K562 (cell line): ENCODE data around the gene MMRN2. TPM values are rescaled to one million over a fixed set of nuclear protein-coding genes. Genes with fewer than 3 reads are reported as not detected.

Source experiments
- ATAC-seq: fragments of 200-7000 bp; cut with Tn5 transposase; 3 replicates; pipeline ENCODE4 v1.9.1; 2020; ENCODE audit warnings: moderate library complexity
- BruUV-seq: library from RNA; stranded (reverse); fragments of 400-500 nt; replicated peaks from 2 replicates; lab custom pipeline; 2021; lab: Mats Ljungman, UMichigan
- CTCF ChIA-PET: fragments of 300-600 bp; formaldehyde crosslinking; extraction: SDS; loops from one replicate; lab custom pipeline; 2021; ENCODE audit warnings: low intra/inter-chr PET ratio; lab: Yijun Ruan, JAX
- POLR2A ChIA-PET: fragments of 300-600, 350-650 bp; sonication (Branson Sonifier 250); formaldehyde crosslinking; extraction: SDS; loops from one replicate; lab custom pipeline; 2021; ENCODE audit warnings: antibody characterized with exemption, inconsistent platforms; lab: Yijun Ruan, JAX
- DNase-seq, 4 experiments: peaks; one replicate each; pipeline versions ENCODE4 v3.0.0 to v3.0.0-alpha.2; 2011 to 2018; ENCODE audit warnings: low spot score in 3 of 4, mixed read lengths in 3 of 4; ENCODE audit errors: extremely low read depth in 1 of 4
- FAIRE-seq: peaks from 2 replicates; lab custom pipeline; 2011; peaks lifted over from hg19 to GRCh38; lab: Jason Lieb, UNC
- H2AFZ ChIP-seq: 2 replicates; pipeline ENCODE4 v1.6.0; 2011; ENCODE audit warnings: low read depth, low read length, control low read depth, inconsistent platforms
- H3K27ac ChIP-seq: fragments of 200-600 bp; 3 replicates; pipeline ENCODE4 v1.8.0; 2011; ENCODE audit warnings: low read depth, mild to moderate bottlenecking, control low read depth, inconsistent platforms, low read length, moderate library complexity, mixed read lengths; ENCODE audit errors: extremely low read depth
- H3K27me3 ChIP-seq, 2 experiments: fragments of 300-600 bp in 1 of 2; 2 replicates in 1 of 2; 3 replicates in 1 of 2; pipeline versions ENCODE4 v1.6.0 to v1.8.0; 2011; ENCODE audit warnings: inconsistent platforms in 2 of 2, low read length in 2 of 2, mild to moderate bottlenecking in 1 of 2, mixed read lengths in 1 of 2, moderate library complexity in 1 of 2; ENCODE audit not compliant: control insufficient read depth in 2 of 2, insufficient read depth in 2 of 2
- H3K36me3 ChIP-seq: fragments of 300-600 bp; 3 replicates; pipeline ENCODE4 v1.8.0; 2011; ENCODE audit warnings: mild to moderate bottlenecking, low read length, inconsistent platforms; ENCODE audit not compliant: control insufficient read depth, insufficient read depth
- H3K4me1 ChIP-seq, 2 experiments: fragments of 200-600 bp in 1 of 2; replicated peaks in 1 of 2; 2 replicates in 1 of 2; 3 replicates in 1 of 2; pipeline versions ENCODE4 v1.5.1 to v1.8.0; 2011; ENCODE audit warnings: inconsistent platforms in 2 of 2, low read length in 2 of 2, mild to moderate bottlenecking in 1 of 2, mixed read lengths in 1 of 2, moderate library complexity in 1 of 2; ENCODE audit not compliant: control insufficient read depth in 2 of 2, insufficient read depth in 2 of 2
- H3K4me2 ChIP-seq: 2 replicates; pipeline ENCODE4 v1.6.1; 2011; ENCODE audit warnings: low read length, control low read depth, inconsistent platforms, mixed read lengths; ENCODE audit not compliant: insufficient read depth
- H3K4me3 ChIP-seq: fragments of 200-600 bp; sonication (generic), shearing (Covaris generic); 2 replicates; pipeline ENCODE4 v1.5.1; 2016; ENCODE audit warnings: control low read depth, inconsistent platforms
- H3K79me2 ChIP-seq: fragments of 200-600 bp; 3 replicates; pipeline ENCODE4 v1.8.0; 2011; ENCODE audit warnings: low read length, inconsistent platforms; ENCODE audit not compliant: control insufficient read depth, insufficient read depth
- H3K9ac ChIP-seq, 2 experiments: 2 replicates each; pipeline versions ENCODE4 v1.6.0 to v1.6.1; 2011; ENCODE audit warnings: low read depth in 2 of 2, low read length in 2 of 2, control low read depth in 1 of 2, inconsistent platforms in 1 of 2, mild to moderate bottlenecking in 1 of 2, mixed read lengths in 1 of 2; ENCODE audit not compliant: insufficient read depth in 1 of 2
- H3K9me1 ChIP-seq: one replicate; pipeline ENCODE4 v1.6.0; 2011; ENCODE audit warnings: inconsistent platforms, mild to moderate bottlenecking, low read length, moderate library complexity; ENCODE audit not compliant: control insufficient read depth, insufficient read depth
- H3K9me3 ChIP-seq: replicated peaks from 2 replicates; pipeline ENCODE4 v1.5.1; 2011; ENCODE audit warnings: low read depth, low read length, inconsistent platforms; ENCODE audit not compliant: control insufficient read depth, insufficient read depth
- H4K20me1 ChIP-seq: replicated peaks from 2 replicates; pipeline ENCODE4 v1.6.1; 2011; ENCODE audit warnings: low read length, inconsistent platforms, mixed read lengths; ENCODE audit not compliant: control insufficient read depth, insufficient read depth
- ARID4B ChIP-seq: sonication (generic); formaldehyde crosslinking; IDR thresholded peaks from 2 replicates; pipeline ENCODE4 v1.8.0; 2022; ENCODE audit warnings: mild to moderate bottlenecking, missing genetic modification reagents
- CEBPB ChIP-seq: fragments of 450-650 bp; IDR thresholded peaks from 2 replicates; pipeline ENCODE4 v1.6.1; 2016; ENCODE audit warnings: missing genetic modification characterization, missing compliant biosample characterization
- NFATC3 ChIP-seq: fragments of 450-650 bp; IDR thresholded peaks from 2 replicates; pipeline ENCODE4 v1.6.1; 2017; ENCODE audit warnings: mild to moderate bottlenecking
- PRDM10 ChIP-seq: fragments of 450-650 bp; IDR thresholded peaks from 2 replicates; pipeline ENCODE4 v1.6.1; 2018; ENCODE audit not compliant: partially characterized antibody
- TEAD1 ChIP-seq, 2 experiments: fragments of 450-650 bp in 1 of 2; sonication (generic) in 1 of 2; formaldehyde crosslinking; IDR thresholded peaks; 2 replicates each; pipeline versions ENCODE4 v1.4.0 to v1.8.0; 2020 to 2022; ENCODE audit warnings: mild to moderate bottlenecking in 2 of 2, missing genetic modification reagents in 1 of 2
- ZBTB33 ChIP-seq: sonication (generic); formaldehyde crosslinking; IDR thresholded peaks from 2 replicates; pipeline ENCODE4 v1.8.1; 2023; ENCODE audit warnings: mild to moderate bottlenecking, missing genetic modification reagents
- WGBS: fragments of 100-300 bp; shearing (Covaris generic); methylation state at CpG from one replicate; pipeline ENCODE4 v1.1.6; 2016; ENCODE audit warnings: low coverage, mixed read lengths; ENCODE audit not compliant: insufficient coverage; ENCODE audit errors: missing lambda C conversion rate; 5-methylcytosine and 5-hydroxymethylcytosine counted together
- in situ Hi-C: fragments of 300-500 bp; cut with MboI; formaldehyde crosslinking; loops from 4 replicates; pipeline ENCODE4 v1.15.0; 2018; ENCODE audit warnings: inconsistent platforms, mixed read lengths
- intact Hi-C: fragments of 100-400 bp; cut with micrococcal nuclease; formaldehyde crosslinking; loops from 2 replicates; pipeline ENCODE4 v1.14.2; 2022
- polyA plus RNA-seq, 8 experiments: library from polyadenylated mRNA; depleted of rRNA in 4 of 8; stranded (reverse) in 5 of 8; unstranded in 3 of 8; fragments of >200 nt; fragmentation: Nextera tagmentation in 2 of 8; fragmentation: Illumina TruSeq in 1 of 8; extraction: Ambion mirVana in 2 of 8; extraction: Trizol in 1 of 8; gene quantifications; 2 replicates each; pipeline versions ENCODE4 v1.2.1 to v1.2.3, GENCODE V29; 2011 to 2014; ENCODE audit warnings: inconsistent platforms in 1 of 8, missing spikeins in 1 of 8
- total RNA-seq, 7 experiments: library from RNA; depleted of rRNA in 6 of 7; stranded (reverse); fragments of >200 nt in 6 of 7; fragmentation: Illumina TruSeq in 2 of 7; extraction: Trizol in 2 of 7; gene quantifications; 2 replicates each; pipeline versions ENCODE4 v1.2.1 to v1.2.3, GENCODE V29; 2011 to 2021; ENCODE audit warnings: low replicate concordance in 1 of 7

Gene MMRN2
- total and polyA plus RNA-seq, 9 of the 15 experiments (the other 6 are each of a cell fraction or from before 2014, with no cell fraction given) = 0.07 to 2.0 (median 1.2) TPM

GRCh38 chr10:86929468-86930380, 27.7 kb downstream of the MMRN2 start:
- intact Hi-C loops = no loop called here
- Histone ChIP-seq H4K20me1 (no peaks in the 10 kb centered on the region), H3K9ac (no peak overlapping the region), H3K27ac (no peak overlapping the region)
- BruUV-seq = no TSS peak
- WGBS = 83% methylated on average over 12 of the region's 15 CpGs
- TF ChIP-seq PRDM10 (no peak), ARID4B (no peak), TEAD1 (CRISPR knock-in tag; IDR thresholded peaks at IDR 0.05) (no peak), ZBTB33 (CRISPR knock-in tag) (no peak), NFATC3 (no peak), CEBPB (no peak)
- TF ChIP-seq, all 486 proteins: peak for 0
- no peak for ATAC-seq
- no peak for DNase-seq
- in situ Hi-C loops = no loop called here
- ChIA-PET CTCF (no interaction called here), POLR2A (no interaction called here)
- H3K9me1 ChIP-seq = no peaks in the 10 kb centered on the region
- no peak overlapping the region for H3K4me2 ChIP-seq
- H2AFZ ChIP-seq = no peak overlapping the region
- H3K36me3 ChIP-seq = no peaks in the 10 kb centered on the region
- no peaks in the 10 kb centered on the region for H3K79me2 ChIP-seq
- no peaks in the 10 kb centered on the region for H3K27me3 ChIP-seq
- no peak overlapping the region for H3K4me3 ChIP-seq
- H3K4me1 ChIP-seq = no peaks in the 10 kb centered on the region
- no peak for FAIRE-seq
- no peaks in the 10 kb centered on the region for H3K9me3 ChIP-seq
